Measurements from ENCODE around the gene CLEC2L.

DNA sequence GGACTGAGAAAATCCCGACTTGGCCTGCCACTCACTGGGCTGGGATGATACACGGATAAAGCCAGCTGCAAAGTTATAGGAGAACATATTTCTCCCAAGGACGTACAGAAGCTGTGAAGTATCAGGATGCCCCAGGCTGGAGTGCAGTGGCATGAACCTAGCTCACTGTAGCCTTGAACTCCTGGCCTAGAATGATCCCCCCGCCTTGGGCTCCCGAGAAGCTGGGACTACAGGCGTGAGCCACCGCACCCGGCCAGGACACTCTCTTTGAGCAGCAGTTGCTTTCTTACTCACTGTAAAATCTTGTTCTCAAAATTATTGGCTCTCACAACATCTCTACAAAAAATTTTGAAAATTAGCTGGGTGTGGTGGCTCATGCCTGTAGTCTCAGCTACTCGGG is 50.4 kb downstream of the CLEC2L start:
- TF ChIP-seq, protein P1, sequence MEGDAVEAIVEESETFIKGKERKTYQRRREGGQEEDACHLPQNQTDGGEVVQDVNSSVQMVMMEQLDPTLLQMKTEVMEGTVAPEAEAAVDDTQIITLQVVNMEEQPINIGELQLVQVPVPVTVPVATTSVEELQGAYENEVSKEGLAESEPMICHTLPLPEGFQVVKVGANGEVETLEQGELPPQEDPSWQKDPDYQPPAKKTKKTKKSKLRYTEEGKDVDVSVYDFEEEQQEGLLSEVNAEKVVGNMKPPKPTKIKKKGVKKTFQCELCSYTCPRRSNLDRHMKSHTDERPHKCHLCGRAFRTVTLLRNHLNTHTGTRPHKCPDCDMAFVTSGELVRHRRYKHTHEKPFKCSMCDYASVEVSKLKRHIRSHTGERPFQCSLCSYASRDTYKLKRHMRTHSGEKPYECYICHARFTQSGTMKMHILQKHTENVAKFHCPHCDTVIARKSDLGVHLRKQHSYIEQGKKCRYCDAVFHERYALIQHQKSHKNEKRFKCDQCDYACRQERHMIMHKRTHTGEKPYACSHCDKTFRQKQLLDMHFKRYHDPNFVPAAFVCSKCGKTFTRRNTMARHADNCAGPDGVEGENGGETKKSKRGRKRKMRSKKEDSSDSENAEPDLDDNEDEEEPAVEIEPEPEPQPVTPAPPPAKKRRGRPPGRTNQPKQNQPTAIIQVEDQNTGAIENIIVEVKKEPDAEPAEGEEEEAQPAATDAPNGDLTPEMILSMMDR (optimal IDR thresholded peaks at IDR 0.05 in 1 of 3, IDR thresholded peaks at IDR 0.05 in 1 of 3, conservative IDR thresholded peaks at IDR 0.05 in 1 of 3; ENCODE audit: extremely low read depth in 1 of 3, insufficient read depth in 2 of 3, low read length in 3 of 3), result no peak
- no peak for TF ChIP-seq EZH2 (IDR thresholded peaks at IDR 0.05; ENCODE audit: low read length)

Measured in keratinocyte (primary cell).